ENCODE results near the gene KANSL1. TPM values are rescaled to one million over a fixed set of nuclear protein-coding genes. Genes with fewer than 3 reads are reported as not detected.

The KANSL1 gene
- total RNA-seq, 1 experiment from 2014 or later = 83.0 TPM

GRCh38 chr17:46001390-46002310 lies 191.6 kb downstream of the KANSL1 start:
- Mint-ChIP-seq H3K27me3 (ENCODE audit: insufficient read depth, unreplicated experiment) (no peaks in the 10 kb centered on the region), H3K9me3 (ENCODE audit: unreplicated experiment) (no peaks in the 10 kb centered on the region), H3K27ac (ENCODE audit: unreplicated experiment) (no peak overlapping the region), H3K36me3 (ENCODE audit: insufficient read depth, unreplicated experiment) (no peaks in the 10 kb centered on the region), H3K4me1 (ENCODE audit: low read depth, unreplicated experiment) (peaks cover 6% of the 10 kb centered on the region), H3K4me3 (ENCODE audit: unreplicated experiment) (no peak overlapping the region)
- Histone ChIP-seq H3K4me1 (no peaks in the 10 kb centered on the region), H3K36me3 (ENCODE audit: control insufficient read depth, insufficient read depth, low read length) (no peaks in the 10 kb centered on the region), H3K27me3 (replicated peaks; ENCODE audit: control insufficient read depth, insufficient read depth, low read length) (no peaks in the 10 kb centered on the region), H3K9me3 (no peaks in the 10 kb centered on the region), H3K4me3 (ENCODE audit: low read depth, low read length) (no peak overlapping the region)
- no peak for DNase-seq
- POLR2A ChIA-PET = no interaction called here
- CTCF ChIA-PET = interaction anchor here (0.6 to 3.9 kb wide), 3 partner anchors 71 to 211 kb away, joined by 4 to 18 read pairs (median 5); no protein-coding TSS in a partner anchor
- TF ChIP-seq CTCF (IDR thresholded peaks at IDR 0.05; ENCODE audit: insufficient read depth in 1 of 2, low read depth in 1 of 2, low read length in 1 of 2, severe bottlenecking in 1 of 2, unreplicated experiment in 1 of 2) = no peak
- BruUV-seq (replicated peaks) = no TSS peak
- intact Hi-C loops (cut with micrococcal nuclease; ENCODE audit: unreplicated experiment) = loop anchor here (1.0 to 10.0 kb wide), 4 partner anchors 43 to 263 kb away; no protein-coding TSS in a partner anchor

GRCh38 chr17:46000757-46001156 lies 192.5 kb downstream of the KANSL1 start:
- no peak overlapping the region for H3K4me3 ChIP-seq (ENCODE audit: low read depth, low read length)
- Mint-ChIP-seq H3K36me3 (ENCODE audit: insufficient read depth, unreplicated experiment) (no peaks in the 10 kb centered on the region), H3K4me3 (ENCODE audit: unreplicated experiment) (no peak overlapping the region), H3K9me3 (ENCODE audit: unreplicated experiment) (no peaks in the 10 kb centered on the region), H3K27me3 (ENCODE audit: insufficient read depth, unreplicated experiment) (no peaks in the 10 kb centered on the region), H3K27ac (ENCODE audit: unreplicated experiment) (no peak overlapping the region), H3K4me1 (ENCODE audit: low read depth, unreplicated experiment) (peaks cover 6% of the 10 kb centered on the region)
- TF ChIP-seq CTCF (IDR thresholded peaks at IDR 0.05; ENCODE audit: insufficient read depth in 1 of 2, low read depth in 1 of 2, low read length in 1 of 2, severe bottlenecking in 1 of 2, unreplicated experiment in 1 of 2) = no peak
- no peaks in the 10 kb centered on the region for H3K27me3 ChIP-seq (replicated peaks; ENCODE audit: control insufficient read depth, insufficient read depth, low read length)
- no peak for DNase-seq
- ChIA-PET POLR2A (no interaction called here), CTCF (interaction anchor here (1.1 kb wide), 1 partner anchor 186 kb away, joined by 4 read pairs; no protein-coding TSS in a partner anchor)
- BruUV-seq (replicated peaks) = no TSS peak
- no peaks in the 10 kb centered on the region for H3K4me1 ChIP-seq
- no peaks in the 10 kb centered on the region for H3K36me3 ChIP-seq (ENCODE audit: control insufficient read depth, insufficient read depth, low read length)
- H3K9me3 ChIP-seq = no peaks in the 10 kb centered on the region
- intact Hi-C loops (cut with micrococcal nuclease; ENCODE audit: unreplicated experiment) = loop anchor here (10.0 kb wide), 1 partner anchor 264 kb away; no protein-coding TSS in a partner anchor

GRCh38 chr17:46000292-46000691 lies 192.9 kb downstream of the KANSL1 start:
- Mint-ChIP-seq H3K4me1 (ENCODE audit: low read depth, unreplicated experiment) (peaks cover 6% of the 10 kb centered on the region), H3K9me3 (ENCODE audit: unreplicated experiment) (no peaks in the 10 kb centered on the region), H3K36me3 (ENCODE audit: insufficient read depth, unreplicated experiment) (no peaks in the 10 kb centered on the region), H3K4me3 (ENCODE audit: unreplicated experiment) (no peak overlapping the region), H3K27me3 (ENCODE audit: insufficient read depth, unreplicated experiment) (no peaks in the 10 kb centered on the region), H3K27ac (ENCODE audit: unreplicated experiment) (no peak overlapping the region)
- POLR2A ChIA-PET = no interaction called here
- no peak for TF ChIP-seq CTCF (IDR thresholded peaks at IDR 0.05; ENCODE audit: insufficient read depth in 1 of 2, low read depth in 1 of 2, low read length in 1 of 2, severe bottlenecking in 1 of 2, unreplicated experiment in 1 of 2)
- no peaks in the 10 kb centered on the region for H3K27me3 ChIP-seq (replicated peaks; ENCODE audit: control insufficient read depth, insufficient read depth, low read length)
- H3K9me3 ChIP-seq = no peaks in the 10 kb centered on the region
- CTCF ChIA-PET = no interaction called here
- intact Hi-C loops (cut with micrococcal nuclease; ENCODE audit: unreplicated experiment) = loop anchor here (10.0 kb wide), 1 partner anchor 265 kb away; no protein-coding TSS in a partner anchor
- BruUV-seq (replicated peaks) = no TSS peak
- H3K4me1 ChIP-seq = no peaks in the 10 kb centered on the region
- H3K4me3 ChIP-seq (ENCODE audit: low read depth, low read length) = no peak overlapping the region
- DNase-seq = no peak
- no peaks in the 10 kb centered on the region for H3K36me3 ChIP-seq (ENCODE audit: control insufficient read depth, insufficient read depth, low read length)
